Suprapubic skin (tissue), 4 donors: ENCODE results near the gene RCL1. TPM values are rescaled to one million over a fixed set of nuclear protein-coding genes. Genes with fewer than 3 reads are reported as not detected.

Experiments used
- DNase-seq, 2 donors: peaks; one replicate each; pipeline ENCODE4 v3.0.0-alpha.2; 2019; ENCODE audit warnings: low spot score in 2 of 2
- H3K27ac ChIP-seq: fragments of 200-600 bp; sonication (generic); one replicate; pipeline ENCODE4 v1.5.1; 2019
- H3K27me3 ChIP-seq: fragments of 200-600 bp; sonication (generic); one replicate; pipeline ENCODE4 v1.5.1; 2019
- H3K36me3 ChIP-seq: fragments of 200-600 bp; sonication (generic); one replicate; pipeline ENCODE4 v1.5.1; 2019
- H3K4me1 ChIP-seq: fragments of 200-600 bp; sonication (generic); one replicate; pipeline ENCODE4 v1.5.1; 2019
- H3K4me3 ChIP-seq: fragments of 200-600 bp; sonication (generic); one replicate; pipeline ENCODE4 v1.5.1; 2019; ENCODE audit warnings: mild to moderate bottlenecking
- H3K9me3 ChIP-seq: fragments of 200-600 bp; sonication (generic); one replicate; pipeline ENCODE4 v1.5.1; 2019
- EP300 ChIP-seq: sonication (generic); formaldehyde crosslinking; IDR thresholded peaks from one replicate; pipeline ENCODE4 v1.6.1; 2017; ENCODE audit warnings: antibody characterized with exemption
- POLR2A ChIP-seq, 2 donors: fragments of 450-650 bp; IDR thresholded peaks; one replicate each; pipeline ENCODE4 v1.6.1; 2017; ENCODE audit warnings: antibody characterized with exemption in 2 of 2, mild to moderate bottlenecking in 2 of 2, moderate library complexity in 2 of 2
- POLR2AphosphoS5 ChIP-seq, 3 donors: sonication (generic); formaldehyde crosslinking; IDR thresholded peaks; one replicate each; pipeline ENCODE4 v1.6.1; 2017; ENCODE audit warnings: antibody characterized with exemption in 3 of 3
- WGBS: methylation state at CpG from one replicate; pipeline ENCODE4 v1.1.5; 2018; 5-methylcytosine and 5-hydroxymethylcytosine counted together
- total RNA-seq, 4 donors: library from RNA; depleted of rRNA; stranded (reverse); fragments of >200 nt; gene quantifications; one replicate each; pipeline ENCODE4 v1.1.0, GENCODE V29; 2016
- TF ChIP-seq, protein P1 (sequence below), 2 donors: fragments of 200-600 bp in 1 of 2; fragments of 450-650 bp in 1 of 2; sonication (generic) in 1 of 2; IDR thresholded peaks; one replicate each; pipeline ENCODE4 v1.5.1; 2016 to 2019; ENCODE audit warnings: antibody characterized with exemption in 2 of 2, mild to moderate bottlenecking in 1 of 2, moderate library complexity in 1 of 2

RCL1 gene
- total RNA-seq, 4 donors from 2014 or later = 44.7 to 75.7 (median 55.5) TPM

DNA sequence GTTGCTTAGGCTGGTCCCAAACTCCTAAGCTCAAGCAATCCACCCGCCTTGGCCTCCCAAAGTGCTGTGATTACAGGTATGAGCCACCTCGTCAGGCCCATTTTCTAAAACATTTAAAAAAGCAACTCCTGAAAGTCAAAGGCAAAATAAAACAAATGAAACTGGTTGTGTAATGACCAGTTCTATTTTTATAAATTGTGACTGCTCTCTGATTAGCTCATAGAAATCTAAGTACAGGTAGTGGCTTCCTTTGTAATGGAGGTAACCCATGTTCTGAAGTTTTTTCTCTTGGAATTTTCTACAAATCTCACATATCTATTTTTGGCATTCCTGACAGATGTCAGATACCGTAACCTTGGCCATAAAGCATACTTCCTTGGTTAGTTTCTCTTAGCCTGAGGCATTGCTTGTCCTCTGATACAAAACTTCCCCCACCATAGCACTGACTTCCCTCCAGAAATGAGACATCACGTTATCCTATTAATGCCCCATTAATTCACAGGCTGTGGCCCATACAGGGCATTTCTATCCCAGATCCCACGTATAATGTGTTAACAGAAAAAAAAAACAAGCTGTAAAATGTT lies 37.6 kb upstream of the RCL1 start:
- TF ChIP-seq POLR2A (IDR thresholded peaks at IDR 0.05) = no peak
- TF ChIP-seq, protein P1, sequence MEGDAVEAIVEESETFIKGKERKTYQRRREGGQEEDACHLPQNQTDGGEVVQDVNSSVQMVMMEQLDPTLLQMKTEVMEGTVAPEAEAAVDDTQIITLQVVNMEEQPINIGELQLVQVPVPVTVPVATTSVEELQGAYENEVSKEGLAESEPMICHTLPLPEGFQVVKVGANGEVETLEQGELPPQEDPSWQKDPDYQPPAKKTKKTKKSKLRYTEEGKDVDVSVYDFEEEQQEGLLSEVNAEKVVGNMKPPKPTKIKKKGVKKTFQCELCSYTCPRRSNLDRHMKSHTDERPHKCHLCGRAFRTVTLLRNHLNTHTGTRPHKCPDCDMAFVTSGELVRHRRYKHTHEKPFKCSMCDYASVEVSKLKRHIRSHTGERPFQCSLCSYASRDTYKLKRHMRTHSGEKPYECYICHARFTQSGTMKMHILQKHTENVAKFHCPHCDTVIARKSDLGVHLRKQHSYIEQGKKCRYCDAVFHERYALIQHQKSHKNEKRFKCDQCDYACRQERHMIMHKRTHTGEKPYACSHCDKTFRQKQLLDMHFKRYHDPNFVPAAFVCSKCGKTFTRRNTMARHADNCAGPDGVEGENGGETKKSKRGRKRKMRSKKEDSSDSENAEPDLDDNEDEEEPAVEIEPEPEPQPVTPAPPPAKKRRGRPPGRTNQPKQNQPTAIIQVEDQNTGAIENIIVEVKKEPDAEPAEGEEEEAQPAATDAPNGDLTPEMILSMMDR (IDR thresholded peaks at IDR 0.05) = no peak
- no peak for TF ChIP-seq EP300
- no peak for TF ChIP-seq POLR2AphosphoS5 (IDR thresholded peaks at IDR 0.05)
- H3K4me3 ChIP-seq = no peak overlapping the region
- DNase-seq = no peak
- no peak overlapping the region for H3K27ac ChIP-seq
- H3K27me3 ChIP-seq = no peaks in the 10 kb centered on the region
- no peaks in the 10 kb centered on the region for H3K4me1 ChIP-seq
- H3K36me3 ChIP-seq = no peaks in the 10 kb centered on the region
- H3K9me3 ChIP-seq = no peaks in the 10 kb centered on the region
- WGBS = 65% methylated on average over 5 of the region's 5 CpGs

DNA sequence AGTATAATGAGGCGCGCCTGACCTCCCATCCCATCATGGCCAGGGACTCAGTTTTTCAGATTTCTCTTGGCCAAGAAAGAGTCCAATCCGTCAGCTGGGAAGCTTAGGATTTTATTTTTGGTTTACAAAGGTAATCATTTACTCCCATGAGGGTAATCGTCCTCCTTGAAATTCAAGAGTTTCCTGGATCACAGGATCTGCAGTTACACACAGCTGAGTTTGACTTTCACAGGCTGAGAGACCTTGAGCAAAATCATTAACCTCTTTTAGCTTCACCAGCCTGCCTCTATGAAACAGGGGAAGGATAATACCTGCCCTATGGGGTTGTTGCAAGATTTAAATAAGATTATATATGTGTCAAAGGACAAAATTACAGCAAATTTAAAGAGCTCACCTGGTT lies 36.3 kb upstream of the RCL1 start:
- TF ChIP-seq, protein P1 (IDR thresholded peaks at IDR 0.05) = no peak
- TF ChIP-seq POLR2A (IDR thresholded peaks at IDR 0.05) (no peak), POLR2AphosphoS5 (IDR thresholded peaks at IDR 0.05) (no peak), EP300 (no peak)
- H3K27me3 ChIP-seq = no peaks in the 10 kb centered on the region
- 85% methylated on average over 4 of the region's 4 CpGs for WGBS
- no peaks in the 10 kb centered on the region for H3K4me1 ChIP-seq
- H3K4me3 ChIP-seq = no peak overlapping the region
- no peak overlapping the region for H3K27ac ChIP-seq
- H3K36me3 ChIP-seq = no peaks in the 10 kb centered on the region
- no peaks in the 10 kb centered on the region for H3K9me3 ChIP-seq
- DNase-seq = no peak

DNA sequence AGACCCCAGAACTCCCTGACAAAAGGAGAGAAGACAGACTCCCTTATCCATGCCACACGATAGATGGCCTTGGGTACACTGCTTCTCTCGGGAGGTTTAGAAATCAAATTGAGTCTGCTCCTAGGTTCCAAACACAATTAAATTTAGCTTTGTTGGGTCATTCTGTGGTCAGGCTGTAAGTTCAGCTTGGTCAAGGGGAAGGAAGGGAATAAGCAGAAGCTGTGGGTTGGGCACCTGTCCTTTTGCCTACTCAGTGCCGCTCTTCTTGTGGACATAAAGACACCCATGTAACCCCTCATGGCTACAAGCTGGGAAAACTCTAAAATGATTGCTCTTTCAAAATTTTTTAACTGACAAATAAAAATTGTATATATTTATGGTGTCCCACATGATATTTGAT lies 32.6 kb upstream of the RCL1 start:
- DNase-seq = no peak
- no peaks in the 10 kb centered on the region for H3K36me3 ChIP-seq
- H3K9me3 ChIP-seq = no peaks in the 10 kb centered on the region
- H3K4me1 ChIP-seq = peaks cover 15% of the 10 kb centered on the region
- TF ChIP-seq, protein P1 (IDR thresholded peaks at IDR 0.05) = no peak
- no peak for TF ChIP-seq POLR2A (IDR thresholded peaks at IDR 0.05)
- no peak for TF ChIP-seq EP300
- TF ChIP-seq POLR2AphosphoS5 (IDR thresholded peaks at IDR 0.05) = no peak
- H3K4me3 ChIP-seq = no peak overlapping the region
- H3K27me3 ChIP-seq = no peaks in the 10 kb centered on the region
- WGBS = 91% methylated on average over 3 of the region's 3 CpGs
- no peak overlapping the region for H3K27ac ChIP-seq

DNA sequence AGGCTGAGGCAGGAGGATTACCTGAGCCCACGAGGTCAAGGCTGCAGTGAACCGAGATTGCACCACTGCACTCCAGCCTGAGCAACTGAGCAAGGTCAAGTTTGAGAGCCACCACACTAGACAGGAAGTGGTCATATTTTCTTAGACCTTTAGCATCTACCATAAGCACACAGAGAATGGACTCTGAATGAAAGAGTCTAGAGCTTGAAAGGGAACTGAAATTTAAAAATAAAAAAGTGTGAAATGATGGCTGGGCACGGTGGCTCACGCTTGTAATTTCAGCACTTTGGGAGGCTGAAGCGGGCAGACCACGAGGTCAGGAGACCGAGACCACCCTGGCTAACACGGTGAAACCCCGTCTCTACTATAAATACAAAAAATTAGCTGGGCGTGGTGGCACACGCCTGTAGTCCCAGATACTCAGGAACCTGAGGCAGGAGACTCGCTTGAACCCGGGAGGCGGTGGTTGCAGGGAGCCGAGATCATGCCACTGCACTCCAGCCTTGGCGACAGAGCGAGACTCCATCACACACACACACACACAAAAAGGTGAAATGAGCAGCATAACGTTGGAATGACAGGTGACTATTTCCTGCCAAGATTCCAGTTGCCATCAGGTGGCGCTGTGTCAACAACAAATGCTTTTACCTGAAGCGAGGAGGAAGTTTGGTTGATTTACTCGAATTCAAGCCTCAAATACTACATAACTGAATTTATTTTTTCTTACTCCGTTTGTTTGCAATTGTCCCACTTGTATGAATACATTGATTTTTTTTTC lies 30.4 kb upstream of the RCL1 start:
- peak overlapping the region; percentile 20 for H3K4me3 ChIP-seq
- peak; percentile 78 to 85 for DNase-seq
- H3K9me3 ChIP-seq = no peaks in the 10 kb centered on the region

More for the DNA sequence above, 30.4 kb upstream of the RCL1 start:
- H3K27me3 ChIP-seq = no peaks in the 10 kb centered on the region
- peaks cover 15% of the 10 kb centered on the region for H3K4me1 ChIP-seq
- no peak for TF ChIP-seq POLR2AphosphoS5 (IDR thresholded peaks at IDR 0.05)
- TF ChIP-seq, protein P1 (IDR thresholded peaks at IDR 0.05) = peak; percentile 60 to 76
- no peaks in the 10 kb centered on the region for H3K36me3 ChIP-seq
- WGBS = 25% methylated on average over 22 of the region's 22 CpGs
- H3K27ac ChIP-seq = no peak overlapping the region
